IMR-90 (cell line): ENCODE data around the gene ZGLP1. TPM values are rescaled to one million over a fixed set of nuclear protein-coding genes. Genes with fewer than 3 reads are reported as not detected.

ENCODE experiments used
- ATAC-seq: fragments of 200-7000 bp; cut with Tn5 transposase; 2 replicates; pipeline ENCODE4 v1.9.1; 2020; ENCODE audit warnings: low read depth, mild to moderate bottlenecking, moderate library complexity
- BruUV-seq: library from RNA; stranded (reverse); fragments of 400-500 nt; replicated peaks from 2 replicates; lab custom pipeline; 2021; lab: Mats Ljungman, UMichigan
- CTCF ChIA-PET: fragments of 300-600 bp; formaldehyde crosslinking; extraction: SDS; loops from one replicate; lab custom pipeline; 2021; ENCODE audit warnings: antibody characterized with exemption; lab: Yijun Ruan, JAX
- POLR2A ChIA-PET: fragments of 300-600 bp; sonication (Branson Sonifier 250); formaldehyde crosslinking; loops from one replicate; lab custom pipeline; 2022; ENCODE audit warnings: antibody characterized with exemption; ENCODE audit not compliant: unreplicated experiment; lab: Charles Lee
- DNase-seq: peaks from one replicate; pipeline ENCODE4 v3.0.0; 2013
- H2AFZ ChIP-seq: replicated peaks from 2 replicates; pipeline ENCODE3; 2013; ENCODE audit warnings: low read length, mild to moderate bottlenecking; ENCODE audit not compliant: poor library complexity
- H2AK5ac ChIP-seq: 2 replicates; pipeline ENCODE4 v1.6.1; 2013; ENCODE audit warnings: low read depth, low read length, inconsistent platforms
- H2AK9ac ChIP-seq: replicated peaks from 2 replicates; pipeline ENCODE3; 2013; ENCODE audit warnings: mild to moderate bottlenecking, low read depth, low read length, moderate library complexity; ENCODE audit not compliant: poor library complexity
- H2BK120ac ChIP-seq: 2 replicates; pipeline ENCODE4 v1.6.1; 2013; ENCODE audit warnings: low read depth, low read length, inconsistent platforms
- H2BK15ac ChIP-seq: 3 replicates; pipeline ENCODE4 v1.6.1; 2013; ENCODE audit warnings: low read depth, low read length, inconsistent platforms
- H2BK20ac ChIP-seq: 2 replicates; pipeline ENCODE4 v1.6.1; 2013; ENCODE audit warnings: low read depth, mild to moderate bottlenecking, inconsistent platforms, low read length, moderate library complexity
- H2BK5ac ChIP-seq: 2 replicates; pipeline ENCODE4 v1.6.1; 2013; ENCODE audit warnings: mild to moderate bottlenecking, low read depth, low read length, inconsistent platforms; ENCODE audit not compliant: poor library complexity, severe bottlenecking
- H3K14ac ChIP-seq: replicated peaks from 2 replicates; pipeline ENCODE4 v1.6.1; 2013; ENCODE audit warnings: low read depth, low read length, inconsistent platforms
- H3K18ac ChIP-seq: 2 replicates; pipeline ENCODE4 v1.6.1; 2013; ENCODE audit warnings: low read depth, low read length, control low read depth
- H3K23ac ChIP-seq: 2 replicates; pipeline ENCODE4 v1.6.1; 2013; ENCODE audit warnings: low read depth, low read length, inconsistent platforms
- H3K27ac ChIP-seq: 2 replicates; pipeline ENCODE4 v1.5.1; 2013; ENCODE audit warnings: mild to moderate bottlenecking, control low read depth, low read length; ENCODE audit not compliant: insufficient read depth
- H3K27me3 ChIP-seq: 2 replicates; pipeline ENCODE4 v1.6.1; 2013; ENCODE audit warnings: low read length; ENCODE audit not compliant: control insufficient read depth, insufficient read depth
- H3K36me3 ChIP-seq: 2 replicates; pipeline ENCODE4 v1.6.1; 2013; ENCODE audit warnings: low read length, mixed read lengths; ENCODE audit not compliant: control insufficient read depth, insufficient read depth
- H3K4ac ChIP-seq: 2 replicates; pipeline ENCODE4 v1.6.1; 2013; ENCODE audit warnings: low read depth, low read length, inconsistent platforms
- H3K4me1 ChIP-seq: 2 replicates; pipeline ENCODE4 v1.6.1; 2013; ENCODE audit warnings: low read length, mixed read lengths; ENCODE audit not compliant: control insufficient read depth, insufficient read depth
- H3K4me2 ChIP-seq: 2 replicates; pipeline ENCODE4 v1.6.1; 2013; ENCODE audit warnings: low read depth, mild to moderate bottlenecking, control low read depth, low read length, moderate library complexity
- H3K4me3 ChIP-seq: 2 replicates; pipeline ENCODE4 v1.5.1; 2013; ENCODE audit warnings: low read depth, mild to moderate bottlenecking, control low read depth, low read length, moderate library complexity; ENCODE audit not compliant: insufficient read depth
- H3K56ac ChIP-seq: 2 replicates; pipeline ENCODE4 v1.6.1; 2013; ENCODE audit warnings: low read length, inconsistent platforms; ENCODE audit not compliant: insufficient read depth; ENCODE audit errors: extremely low read depth
- H3K79me1 ChIP-seq, 2 experiments: 2 replicates each; pipeline ENCODE4 v1.6.1; 2013; ENCODE audit warnings: low read length in 2 of 2, inconsistent platforms in 1 of 2, low read depth in 1 of 2
- H3K9ac ChIP-seq: 2 replicates; pipeline ENCODE4 v1.6.1; 2013; ENCODE audit warnings: low read depth, low read length, control low read depth
- H3K9me1 ChIP-seq: 2 replicates; pipeline ENCODE4 v1.6.1; 2013; ENCODE audit warnings: low read length, inconsistent platforms; ENCODE audit not compliant: insufficient read depth
- H3K9me3 ChIP-seq: 2 replicates; pipeline ENCODE4 v1.6.1; 2013; ENCODE audit warnings: low read length; ENCODE audit not compliant: control insufficient read depth, insufficient read depth
- H4K20me1 ChIP-seq: 2 replicates; pipeline ENCODE4 v1.6.1; 2013; ENCODE audit warnings: low read length, inconsistent platforms; ENCODE audit not compliant: insufficient read depth
- H4K5ac ChIP-seq: 2 replicates; pipeline ENCODE4 v1.6.1; 2013; ENCODE audit warnings: mild to moderate bottlenecking, low read depth, low read length, control low read depth
- H4K8ac ChIP-seq, 2 experiments: 2 replicates each; pipeline ENCODE4 v1.6.1; 2013; ENCODE audit warnings: low read depth in 2 of 2, low read length in 2 of 2, control low read depth in 1 of 2, inconsistent platforms in 1 of 2
- H4K91ac ChIP-seq: 2 replicates; pipeline ENCODE4 v1.6.1; 2013; ENCODE audit warnings: low read depth, low read length, inconsistent platforms; ENCODE audit not compliant: insufficient read depth
- BHLHE40 ChIP-seq: fragments of 150-350 bp; IDR thresholded peaks from 2 replicates; pipeline ENCODE4 v1.6.1; 2016; ENCODE audit warnings: mild to moderate bottlenecking, low read depth, low read length
- CEBPB ChIP-seq: IDR thresholded peaks from 2 replicates; pipeline ENCODE4 v1.6.1; 2012; ENCODE audit warnings: low read depth, low read length, improper control_type of control experiment
- CHD1 ChIP-seq: IDR thresholded peaks from 2 replicates; pipeline ENCODE4 v1.6.1; 2012; ENCODE audit warnings: low read depth, low read length, improper control_type of control experiment
- ELK1 ChIP-seq: fragments of 150-350 bp; IDR thresholded peaks from 2 replicates; pipeline ENCODE4 v1.6.1; 2016; ENCODE audit warnings: low read depth, mild to moderate bottlenecking, low read length, moderate library complexity, borderline replicate concordance
- FOS ChIP-seq: fragments of 150-350 bp; IDR thresholded peaks from 2 replicates; pipeline ENCODE4 v1.6.1; 2016; ENCODE audit warnings: low read depth, low read length
- MAFK ChIP-seq: IDR thresholded peaks from 2 replicates; pipeline ENCODE4 v1.6.1; 2012; ENCODE audit warnings: low read depth, low read length, improper control_type of control experiment
- MAZ ChIP-seq: IDR thresholded peaks from 2 replicates; pipeline ENCODE4 v1.6.1; 2012; ENCODE audit warnings: low read depth, mild to moderate bottlenecking, low read length, improper control_type of control experiment, moderate library complexity, borderline replicate concordance
- MXI1 ChIP-seq: IDR thresholded peaks from 2 replicates; pipeline ENCODE4 v1.6.1; 2012; ENCODE audit warnings: low read depth, mild to moderate bottlenecking, low read length, moderate library complexity, borderline replicate concordance
- NFE2L2 ChIP-seq: fragments of 150-350 bp; IDR thresholded peaks from 2 replicates; pipeline ENCODE4 v1.6.1; 2016; ENCODE audit warnings: low read depth, mild to moderate bottlenecking, low read length
- RAD21 ChIP-seq: IDR thresholded peaks from 2 replicates; pipeline ENCODE4 v1.6.1; 2012; ENCODE audit warnings: low read length, improper control_type of control experiment
- RCOR1 ChIP-seq: IDR thresholded peaks from 2 replicates; pipeline ENCODE4 v1.6.1; 2012; ENCODE audit warnings: mild to moderate bottlenecking, low read length, improper control_type of control experiment; ENCODE audit not compliant: insufficient replicate concordance
- RFX5 ChIP-seq: IDR thresholded peaks from 2 replicates; pipeline ENCODE4 v1.8.0; 2012; ENCODE audit warnings: low read depth, mild to moderate bottlenecking, low read length, moderate library complexity
- WGBS, 2 experiments: methylation state at CpG; one replicate each; pipeline versions ENCODE4 v1.1.5 to v1.1.7; 2013; ENCODE audit warnings: missing lambda C conversion rate in 2 of 2; ENCODE audit not compliant: insufficient read length in 1 of 2; ENCODE audit errors: extremely low coverage in 2 of 2; 5-methylcytosine and 5-hydroxymethylcytosine counted together
- dilution Hi-C: fragments of 300-500 bp; cut with HindIII; formaldehyde crosslinking; loops from one replicate; pipeline ENCODE4 v1.14.3; 2018; ENCODE audit warnings: low sequenced_read_pairs; ENCODE audit not compliant: unreplicated experiment
- in situ Hi-C: fragments of 300-500 bp; cut with MboI; formaldehyde crosslinking; loops from 3 replicates; pipeline ENCODE4 v1.14.3; 2019; ENCODE audit warnings: low sequenced_read_pairs, inconsistent platforms, mixed read lengths
- intact Hi-C: fragments of 100-400 bp; cut with micrococcal nuclease; formaldehyde crosslinking; loops from 2 replicates; pipeline ENCODE4 v1.10.0; 2022
- polyA plus RNA-seq, 3 experiments: library from polyadenylated mRNA; depleted of rRNA; stranded (reverse); fragments of >200 nt; gene quantifications; 2 replicates each; pipeline ENCODE4 v1.2.3, GENCODE V29; 2012; ENCODE audit warnings: low replicate concordance in 1 of 3
- total RNA-seq: library from RNA; depleted of rRNA; stranded (reverse); fragments of >200 nt; gene quantifications from 2 replicates; pipeline ENCODE4 v1.2.3, GENCODE V29; 2012

ZGLP1 gene
- total and polyA plus RNA-seq, 2 of the 4 experiments (the other 2 are of a cell fraction) = 0.54 to 3.1 TPM

GRCh38 chr19:10318807-10319682 lies 9.4 kb upstream of the ZGLP1 start (continued):
- TF ChIP-seq RFX5 = no peak

GRCh38 chr19:10317857-10318462 lies 8.3 kb upstream of the ZGLP1 start:
- dilution Hi-C loops = no loop called here
- no peak overlapping the region for H3K9ac ChIP-seq
- H4K8ac ChIP-seq = no peak overlapping the region
- DNase-seq = no peak
- no peak overlapping the region for H2BK120ac ChIP-seq
- H3K27me3 ChIP-seq = no peaks in the 10 kb centered on the region
- WGBS, 2 experiments = 100% methylated on average over 1 of the region's 15 CpGs; no CpG with 5 or more reads in 1 of the 2 experiments
- H2AK9ac ChIP-seq = no peak overlapping the region
- H3K36me3 ChIP-seq = peaks cover 43% of the 10 kb centered on the region
- H2AFZ ChIP-seq = no peak overlapping the region
- no peak overlapping the region for H3K18ac ChIP-seq
- CTCF ChIA-PET = no interaction called here
- H3K4me2 ChIP-seq = no peak overlapping the region
- no peak overlapping the region for H2BK5ac ChIP-seq
- no peak overlapping the region for H3K23ac ChIP-seq
- H3K4me3 ChIP-seq = no peak overlapping the region
- in situ Hi-C loops = no loop called here
- 0 out of 2 replicates have a peak, but pooled peaks cover 5% of the 10 kb centered on the region for H4K20me1 ChIP-seq
- ATAC-seq = no peak
- peaks cover 19% of the 10 kb centered on the region in 2 experiments for H3K79me1 ChIP-seq
- no peak for TF ChIP-seq RCOR1
- TF ChIP-seq RAD21 = no peak
- no peak for TF ChIP-seq CEBPB
- no peak for TF ChIP-seq ELK1
- no peak for TF ChIP-seq MXI1
- no peak for TF ChIP-seq MAFK
- no peak for TF ChIP-seq NFE2L2
- TF ChIP-seq MAZ = no peak
- TF ChIP-seq BHLHE40 = no peak
- no peak for TF ChIP-seq FOS
- TF ChIP-seq CHD1 = no peak
- TF ChIP-seq RFX5 = no peak
- H3K9me3 ChIP-seq = no peaks in the 10 kb centered on the region
- no peak overlapping the region for H3K14ac ChIP-seq
- no peak overlapping the region for H2BK15ac ChIP-seq
- no peaks in the 10 kb centered on the region for H3K4me1 ChIP-seq
- no TSS peak for BruUV-seq
- no peak overlapping the region for H3K27ac ChIP-seq
- no peak overlapping the region for H3K56ac ChIP-seq
- no peak overlapping the region for H2BK20ac ChIP-seq
- no peak overlapping the region for H2AK5ac ChIP-seq
- H3K9me1 ChIP-seq = peaks cover 7% of the 10 kb centered on the region; the same call in 1 of the 2 replicates
- no peak overlapping the region for H3K4ac ChIP-seq
- H4K5ac ChIP-seq = no peak overlapping the region
- POLR2A ChIA-PET = no interaction called here
- H4K91ac ChIP-seq = no peak overlapping the region
- intact Hi-C loops = no loop called here
